Hepatocyte (in vitro differentiated cells): ENCODE measurements around the gene PPFIBP2. TPM values are rescaled to one million over a fixed set of nuclear protein-coding genes. Genes with fewer than 3 reads are reported as not detected.

Experiments
- DNase-seq: peaks from one replicate; pipeline ENCODE4 v3.0.0-alpha.2; 2016; ENCODE audit warnings: low spot score
- H2AFZ ChIP-seq: fragments of 200-600 bp; sonication (generic); 2 replicates; pipeline ENCODE4 v1.6.0; 2016; ENCODE audit warnings: antibody characterized with exemption, mild to moderate bottlenecking
- H3K27ac ChIP-seq: fragments of 200-600 bp; sonication (generic); 2 replicates; pipeline ENCODE4 v1.5.1; 2016; ENCODE audit warnings: mild to moderate bottlenecking
- H3K27me3 ChIP-seq: fragments of 200-600 bp; sonication (generic); 2 replicates; pipeline ENCODE4 v1.6.1; 2016
- H3K36me3 ChIP-seq: fragments of 200-600 bp; sonication (generic); replicated peaks from 2 replicates; pipeline ENCODE4 v1.5.1; 2016; ENCODE audit warnings: low read depth; ENCODE audit not compliant: insufficient read depth
- H3K4me1 ChIP-seq: fragments of 200-600 bp; sonication (generic); 2 replicates; pipeline ENCODE4 v1.5.1; 2016; ENCODE audit warnings: mild to moderate bottlenecking, moderate library complexity; ENCODE audit not compliant: insufficient read depth
- H3K4me2 ChIP-seq: fragments of 200-600 bp; sonication (generic); 2 replicates; pipeline ENCODE4 v1.6.0; 2016
- H3K4me3 ChIP-seq: fragments of 200-600 bp; sonication (generic); 2 replicates; pipeline ENCODE4 v1.5.1; 2016; ENCODE audit warnings: mild to moderate bottlenecking
- H3K79me2 ChIP-seq: fragments of 200-600 bp; sonication (generic); 2 replicates; pipeline ENCODE4 v1.6.0; 2017; ENCODE audit warnings: mild to moderate bottlenecking
- H3K9me2 ChIP-seq: fragments of 200-600 bp; sonication (generic); replicated peaks from 2 replicates; pipeline ENCODE4 v1.6.0; 2017; ENCODE audit warnings: mild to moderate bottlenecking; ENCODE audit not compliant: insufficient read depth
- H3K9me3 ChIP-seq: fragments of 200-600 bp; sonication (generic); 2 replicates; pipeline ENCODE4 v1.5.1; 2016; ENCODE audit warnings: low read depth, mild to moderate bottlenecking
- H4K20me1 ChIP-seq: fragments of 200-600 bp; sonication (generic); 2 replicates; pipeline ENCODE4 v1.6.0; 2016; ENCODE audit warnings: mild to moderate bottlenecking; ENCODE audit not compliant: insufficient read depth, poor library complexity, severe bottlenecking
- CTCF ChIP-seq: fragments of 200-600 bp; sonication (generic); IDR thresholded peaks from 2 replicates; pipeline ENCODE4 v1.5.1; 2016; ENCODE audit warnings: antibody characterized with exemption, mild to moderate bottlenecking; ENCODE audit not compliant: poor library complexity
- EZH2 ChIP-seq: fragments of 200-600 bp; sonication (generic); IDR thresholded peaks from 2 replicates; pipeline ENCODE4 v1.6.1; 2016; ENCODE audit warnings: antibody characterized with exemption, mild to moderate bottlenecking, borderline replicate concordance
- EZH2phosphoT487 ChIP-seq: fragments of 200-600 bp; sonication (generic); IDR thresholded peaks from one replicate; pipeline ENCODE4 v1.6.1; 2018; ENCODE audit warnings: antibody characterized with exemption, mild to moderate bottlenecking, low read depth, moderate library complexity; ENCODE audit not compliant: unreplicated experiment, severe bottlenecking
- WGBS: methylation state at CpG from one replicate; pipeline ENCODE4 v1.1.6; 2016; ENCODE audit warnings: low lambda C conversion rate; ENCODE audit errors: missing lambda C conversion rate; 5-methylcytosine and 5-hydroxymethylcytosine counted together
- polyA plus RNA-seq: library from polyadenylated mRNA; unstranded; fragments of >200 nt; fragmentation: Nextera tagmentation; extraction: Ambion mirVana; gene quantifications from 2 replicates; pipeline ENCODE4 v1.2.1, GENCODE V29; 2016
- total RNA-seq: library from RNA; depleted of rRNA; stranded (reverse); fragments of >200 nt; gene quantifications from 2 replicates; pipeline ENCODE4 v1.2.3, GENCODE V29; 2014

The PPFIBP2 gene
- total and polyA plus RNA-seq, 2 experiments from 2014 or later: 33.9 to 55.8 TPM

GRCh38 chr11:7538466-7539454, 25.0 kb downstream of the PPFIBP2 start:
- H3K9me3 ChIP-seq: no peaks in the 10 kb centered on the region
- H3K36me3 ChIP-seq: no peaks in the 10 kb centered on the region
- H3K4me1 ChIP-seq: peaks cover 27% of the 10 kb centered on the region
- no peak overlapping the region for H3K27ac ChIP-seq
- H3K27me3 ChIP-seq: no peaks in the 10 kb centered on the region
- no peak overlapping the region for H2AFZ ChIP-seq
- TF ChIP-seq CTCF: no peak
- no peak for TF ChIP-seq EZH2
- TF ChIP-seq EZH2phosphoT487: no peak
- no peak overlapping the region for H3K4me3 ChIP-seq
- DNase-seq: no peak
- H3K4me2 ChIP-seq: no peak overlapping the region
- peaks cover 32% of the 10 kb centered on the region for H3K79me2 ChIP-seq
- H4K20me1 ChIP-seq: no peaks in the 10 kb centered on the region
- H3K9me2 ChIP-seq: no peaks in the 10 kb centered on the region
- 71% methylated on average over 12 of the region's 12 CpGs for WGBS

- Histone ChIP-seq H3K4me1 (peaks cover 28% of the 10 kb centered on the region), H2AFZ (no peak overlapping the region), H3K4me3 (no peak overlapping the region), H3K9me2 (no peaks in the 10 kb centered on the region), H3K27ac (no peak overlapping the region), H3K79me2 (peaks cover 28% of the 10 kb centered on the region), H3K36me3 (no peaks in the 10 kb centered on the region), H4K20me1 (no peaks in the 10 kb centered on the region), H3K9me3 (no peaks in the 10 kb centered on the region), H3K4me2 (no peak overlapping the region), H3K27me3 (no peaks in the 10 kb centered on the region)
- no peak for TF ChIP-seq CTCF
- TF ChIP-seq EZH2phosphoT487: no peak
- TF ChIP-seq EZH2: no peak
- no peak for DNase-seq
- WGBS: 77% methylated on average over 8 of the region's 8 CpGs
Measured at GRCh38 chr11:7540830-7541555, 27.2 kb downstream of the PPFIBP2 start.

GRCh38 chr11:7543302-7543701, 29.5 kb downstream of the PPFIBP2 start:
- H3K4me3 ChIP-seq: no peak overlapping the region
- H2AFZ ChIP-seq: no peak overlapping the region
- H3K27ac ChIP-seq: no peak overlapping the region
- no peak for DNase-seq
- H4K20me1 ChIP-seq: no peaks in the 10 kb centered on the region
- WGBS: 48% methylated on average over 1 of the region's 1 CpG
- H3K36me3 ChIP-seq: no peaks in the 10 kb centered on the region
- no peak overlapping the region for H3K4me2 ChIP-seq
- peaks cover 24% of the 10 kb centered on the region for H3K4me1 ChIP-seq
- H3K79me2 ChIP-seq: peaks cover 33% of the 10 kb centered on the region
- no peaks in the 10 kb centered on the region for H3K9me3 ChIP-seq
- no peaks in the 10 kb centered on the region for H3K27me3 ChIP-seq
- H3K9me2 ChIP-seq: no peaks in the 10 kb centered on the region
- TF ChIP-seq EZH2phosphoT487: no peak
- TF ChIP-seq CTCF: no peak
- TF ChIP-seq EZH2: no peak
